NCI-H748 treated with DMSO at 0.1 percent for 48 hours (cell line): Measurements from ENCODE around the gene LRRC8C.
A peak's percentile ranks its signal among the peaks of the same experiment; 100 is the strongest.
"Not testable (repeated sequence)": the region's sequence is repeated elsewhere in the genome, so short reads cannot be mapped to it uniquely, and the experiment has no call there.

Experiments used
- DNase-seq: peaks from one replicate; lab custom pipeline; 2025; lab: John Stamatoyannopoulos, UW

LRRC8C gene

DNA sequence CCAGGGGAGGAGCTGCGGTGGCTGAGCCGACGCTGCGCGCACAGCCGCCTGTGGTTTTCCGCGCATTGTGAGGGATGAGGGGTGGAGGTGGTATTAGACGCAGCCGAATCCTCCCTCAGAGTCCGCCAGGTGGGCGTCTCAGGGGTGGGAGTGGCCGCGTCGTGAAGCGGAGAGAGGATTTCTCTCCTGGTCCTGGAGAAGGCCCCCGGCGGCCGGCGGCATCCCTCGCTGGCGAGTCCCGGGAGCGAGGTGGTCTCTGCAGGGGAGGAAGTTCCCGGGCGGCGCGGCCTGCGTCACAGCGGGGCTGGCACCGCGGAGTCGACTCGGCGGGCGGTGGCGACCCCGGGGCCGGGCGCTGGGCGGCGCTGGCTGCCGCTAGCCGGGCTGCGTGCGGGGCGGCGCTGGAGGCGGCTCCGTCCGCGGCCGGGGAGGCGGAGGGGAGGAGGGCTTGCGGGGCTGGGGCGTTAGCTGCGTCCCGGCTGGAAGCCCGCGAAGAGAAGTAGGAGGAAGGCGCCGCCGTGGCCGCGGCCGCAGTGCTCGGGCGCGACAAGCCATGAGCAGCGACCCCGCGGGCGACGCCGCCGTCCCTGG, at the start of gene LRRC8C:
Gene LRRC8C, plus strand, starts transcription at position 464 of the 591 bp plus-strand sequence. CDS start 53,354 bp downstream, outside the sequence.
- peak; percentile 23 for DNase-seq

DNA sequence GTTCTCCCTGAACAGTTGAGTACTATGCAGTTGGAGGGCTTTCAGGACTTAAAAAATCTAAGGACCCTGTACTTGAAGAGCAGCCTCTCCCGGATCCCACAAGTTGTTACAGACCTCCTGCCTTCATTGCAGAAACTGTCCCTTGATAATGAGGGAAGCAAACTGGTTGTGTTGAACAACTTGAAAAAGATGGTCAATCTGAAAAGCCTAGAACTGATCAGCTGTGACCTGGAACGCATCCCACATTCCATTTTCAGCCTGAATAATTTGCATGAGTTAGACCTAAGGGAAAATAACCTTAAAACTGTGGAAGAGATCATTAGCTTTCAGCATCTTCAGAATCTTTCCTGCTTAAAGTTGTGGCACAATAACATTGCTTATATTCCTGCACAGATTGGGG, 48.7 kb upstream of the LRRC8C start:
- DNase-seq, result no peak

DNA sequence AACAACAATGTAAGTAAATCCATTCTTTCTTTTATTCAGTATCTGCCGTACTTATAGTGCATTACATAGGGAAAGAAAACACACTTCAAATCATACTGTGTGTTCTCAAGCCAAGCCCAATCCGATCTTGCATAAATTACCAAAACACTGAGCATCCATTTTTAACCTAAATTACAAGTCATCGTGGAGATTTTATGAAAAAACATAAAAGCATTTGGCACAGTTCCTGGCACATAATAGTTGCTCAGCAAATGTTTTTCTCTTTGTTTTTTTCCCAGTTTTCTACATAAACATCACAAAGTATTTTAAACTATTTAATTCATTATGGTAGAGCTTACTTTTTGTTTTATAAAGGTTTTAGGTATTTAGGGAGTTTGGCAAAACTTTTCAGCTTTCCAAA, 48.1 kb upstream of the LRRC8C start:
- no peak for DNase-seq

DNA sequence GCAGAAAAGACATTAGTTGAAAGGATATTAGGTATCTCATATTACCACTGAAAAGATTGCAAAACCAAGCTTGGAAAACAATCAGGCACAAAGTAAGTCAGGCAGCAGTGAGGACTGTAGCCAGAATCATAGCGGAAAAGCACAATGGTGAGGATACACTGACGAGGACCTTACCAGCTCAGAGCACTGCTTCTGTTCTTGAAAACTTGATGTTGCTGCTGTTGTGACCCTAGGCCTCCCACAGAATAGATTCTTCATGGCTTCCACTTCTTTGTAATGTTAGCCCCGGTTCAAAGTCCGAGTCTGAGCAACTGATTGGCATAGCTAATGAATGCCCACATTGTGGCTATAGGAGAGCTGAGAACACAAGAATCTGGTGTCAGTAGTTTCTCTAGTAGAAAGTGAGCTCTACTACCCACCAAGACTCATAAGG, 45.2 kb upstream of the LRRC8C start:
- DNase-seq, result no peak

DNA sequence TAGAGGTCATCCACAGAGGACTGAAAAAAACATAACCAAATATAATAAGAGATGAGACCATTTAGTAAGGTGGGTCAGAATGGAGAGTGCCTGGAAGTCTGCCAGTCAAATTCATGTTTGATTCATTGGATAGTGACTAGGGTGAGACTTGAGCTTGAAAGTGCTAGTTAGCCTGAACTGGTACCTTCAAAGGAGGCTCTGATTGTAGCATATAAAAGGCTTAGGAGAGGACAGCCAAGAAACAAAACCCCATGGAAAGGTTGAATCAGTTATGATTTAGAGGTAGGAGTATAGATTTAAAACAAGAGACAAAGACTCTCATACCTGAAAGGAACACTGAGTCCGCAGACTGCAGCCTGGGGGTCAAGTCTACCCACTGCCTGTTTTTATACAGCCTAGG, 44.4 kb upstream of the LRRC8C start:
- DNase-seq, result no peak

DNA sequence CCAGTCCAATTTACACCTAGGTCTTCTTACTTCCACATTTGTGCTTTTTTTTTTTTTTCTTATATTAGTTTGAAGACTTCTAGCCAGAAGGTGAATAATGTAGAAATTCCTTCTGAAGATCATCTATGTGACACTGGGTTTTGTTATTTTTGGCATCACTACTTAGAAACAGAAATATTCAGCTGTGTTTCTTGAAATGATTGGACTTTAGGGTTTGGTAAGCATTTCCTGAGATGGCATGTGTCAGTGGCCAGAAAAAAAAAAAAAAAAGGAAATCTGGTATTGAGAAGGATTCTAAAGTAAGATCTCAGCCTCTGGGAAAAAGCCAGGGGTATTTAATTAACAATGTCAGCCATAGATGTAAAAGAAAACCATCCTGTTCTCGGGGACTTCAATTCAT, 43.4 kb upstream of the LRRC8C start:
- DNase-seq, result no peak

DNA sequence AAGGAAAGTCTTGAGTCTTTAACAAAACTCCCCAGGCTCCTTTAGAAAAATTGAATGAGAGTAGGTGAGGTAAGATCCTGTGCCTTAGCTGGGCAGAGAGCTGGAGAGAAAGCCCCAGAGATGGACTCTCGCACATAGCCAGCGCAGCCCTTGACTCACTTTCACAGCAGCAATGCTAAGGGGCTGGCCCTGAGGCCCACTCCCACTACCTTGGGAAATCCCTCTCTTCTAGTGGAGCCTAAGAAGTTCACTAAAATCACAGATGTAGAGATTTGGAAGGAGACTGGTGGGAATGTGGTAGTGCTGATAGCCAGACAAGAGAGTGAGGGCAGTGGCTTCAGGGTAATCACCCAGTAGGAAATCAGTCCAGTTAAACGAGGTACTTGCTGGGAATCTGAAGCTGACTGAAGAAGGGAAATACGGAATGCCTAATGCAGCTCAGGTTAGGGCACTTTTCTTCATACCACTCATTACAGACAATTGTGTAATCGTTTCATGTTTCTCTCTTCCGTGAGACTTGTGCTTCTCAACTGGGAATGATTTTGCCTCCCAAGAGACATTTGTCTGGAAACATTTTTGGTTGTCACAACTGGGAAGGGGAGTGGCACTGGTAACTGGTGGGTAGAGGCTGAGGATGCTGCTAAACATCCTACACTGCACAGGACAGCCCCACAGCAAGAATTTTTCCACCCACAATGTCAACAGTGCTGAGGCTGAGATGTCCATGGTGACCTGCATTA, 42.4 kb upstream of the LRRC8C start:
- no peak for DNase-seq

DNA sequence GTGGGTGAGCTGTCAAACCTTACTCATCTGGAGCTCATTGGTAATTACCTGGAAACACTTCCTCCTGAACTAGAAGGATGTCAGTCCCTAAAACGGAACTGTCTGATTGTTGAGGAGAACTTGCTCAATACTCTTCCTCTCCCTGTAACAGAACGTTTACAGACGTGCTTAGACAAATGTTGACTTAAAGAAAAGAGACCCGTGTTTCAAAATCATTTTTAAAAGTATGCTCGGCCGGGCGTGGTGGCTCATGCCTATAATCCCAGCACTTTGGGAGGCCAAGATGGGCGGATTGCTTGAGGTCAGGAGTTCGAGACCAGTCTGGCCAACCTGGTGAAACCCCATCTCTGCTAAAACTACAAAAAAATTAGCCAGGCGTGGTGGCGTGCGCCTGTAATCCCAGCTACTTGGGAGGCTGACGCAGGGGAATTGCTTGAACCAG, 40.0 kb upstream of the LRRC8C start:
- not testable (repeated sequence) for DNase-seq

DNA sequence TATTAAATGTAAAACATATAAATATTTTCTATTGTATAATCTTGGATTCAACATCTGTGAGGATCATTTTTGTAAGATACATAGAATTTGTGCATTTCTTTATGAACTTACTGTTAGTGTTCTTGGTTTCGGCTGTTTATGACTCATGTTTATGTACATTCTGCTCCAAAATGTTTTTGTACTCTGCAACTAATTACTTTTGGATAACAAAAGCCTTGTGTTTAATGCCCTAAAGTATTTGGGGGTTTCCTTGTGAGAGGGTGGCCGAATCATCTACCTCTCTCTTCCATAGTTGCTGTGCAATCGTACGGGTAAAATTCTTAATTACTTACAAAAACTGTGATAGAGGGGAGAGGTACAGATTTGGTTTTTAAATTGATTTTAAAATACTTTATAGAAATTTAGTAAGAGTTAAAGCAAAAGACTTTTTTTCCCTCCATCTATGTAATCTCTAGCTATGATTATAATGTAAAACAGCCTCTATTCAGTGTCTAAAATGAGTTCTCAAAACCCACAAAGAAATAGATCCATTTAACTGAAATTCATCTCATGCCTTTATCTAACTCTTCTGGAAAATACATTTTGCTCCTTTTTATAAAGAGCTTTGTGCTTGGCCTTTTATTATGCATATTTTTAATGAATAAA, 38.7 kb upstream of the LRRC8C start:
- no peak for DNase-seq

DNA sequence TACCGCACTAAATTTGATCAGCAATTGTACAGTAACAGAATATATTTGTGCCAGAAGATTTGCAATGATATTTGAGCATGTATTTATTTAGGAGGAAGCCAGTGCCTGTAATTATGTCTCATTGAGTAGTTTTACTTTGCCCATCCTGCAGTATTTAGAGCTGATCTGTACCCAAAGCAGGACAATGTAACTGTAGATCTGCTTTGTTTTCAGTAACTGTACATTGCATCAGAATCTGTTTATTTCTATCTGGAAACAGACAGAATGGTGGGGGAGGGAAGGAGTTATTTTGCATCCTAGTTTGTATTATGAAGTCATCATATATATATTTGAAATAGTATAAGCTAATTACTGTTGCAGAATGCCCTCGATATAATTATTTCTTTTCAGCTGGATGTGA, 36.2 kb upstream of the LRRC8C start:
- DNase-seq, result no peak

DNA sequence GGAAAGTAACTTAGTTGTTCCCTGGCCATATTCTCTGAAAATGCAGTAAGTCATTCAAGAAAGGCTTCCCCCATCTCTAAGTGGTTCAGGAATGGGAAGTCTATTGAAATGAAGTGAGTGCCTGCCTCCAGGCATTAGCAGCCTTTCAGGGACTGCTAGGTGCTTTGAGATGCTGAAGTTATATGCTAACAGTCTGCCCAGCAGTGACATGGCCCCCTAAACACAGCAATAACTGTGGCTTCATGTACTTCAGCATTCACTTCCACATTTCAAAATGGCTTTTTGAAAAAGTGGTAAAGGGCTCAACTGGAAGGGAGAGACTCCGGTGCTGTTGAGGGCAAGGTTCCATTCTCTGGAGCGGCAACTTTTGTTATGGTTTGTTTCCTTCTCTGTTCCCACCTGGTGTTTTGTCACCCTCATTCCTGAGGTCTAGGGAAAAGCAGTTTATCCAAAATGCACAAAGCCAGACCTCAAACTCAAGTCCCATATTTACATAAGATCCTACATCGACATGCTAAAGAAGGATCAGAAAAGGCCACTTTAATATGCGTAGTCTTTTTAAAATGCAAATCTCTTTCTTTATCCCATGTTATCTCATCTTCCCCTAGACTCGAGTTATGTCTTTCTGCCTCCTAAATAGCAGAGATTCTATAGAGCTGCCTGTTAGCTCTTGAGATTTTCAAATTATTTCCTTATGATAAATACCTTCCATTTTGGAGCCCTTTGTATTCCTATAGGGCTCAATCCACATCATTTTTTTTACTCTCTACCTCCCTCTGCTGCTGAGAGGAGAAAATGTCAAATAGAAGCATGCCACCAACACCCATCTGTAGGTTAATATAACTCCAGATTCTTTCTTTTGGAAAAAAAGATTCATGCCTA, 34.2 kb upstream of the LRRC8C start:
- no peak for DNase-seq

DNA sequence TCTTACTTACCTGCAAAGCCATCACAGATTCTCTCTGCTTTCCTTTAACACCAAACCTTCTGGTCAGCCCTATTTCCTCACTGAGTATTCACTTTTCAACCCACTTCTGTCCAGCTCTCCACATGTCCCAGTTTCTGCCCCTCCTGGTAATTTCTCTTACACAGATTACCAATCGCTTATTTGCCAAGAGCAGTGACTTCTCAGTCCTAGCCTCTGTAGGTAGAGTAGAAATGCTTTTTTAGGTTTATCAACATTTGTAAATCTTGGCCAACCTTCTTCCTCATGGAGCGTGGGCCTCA, 33.6 kb upstream of the LRRC8C start:
- DNase-seq, result no peak

DNA sequence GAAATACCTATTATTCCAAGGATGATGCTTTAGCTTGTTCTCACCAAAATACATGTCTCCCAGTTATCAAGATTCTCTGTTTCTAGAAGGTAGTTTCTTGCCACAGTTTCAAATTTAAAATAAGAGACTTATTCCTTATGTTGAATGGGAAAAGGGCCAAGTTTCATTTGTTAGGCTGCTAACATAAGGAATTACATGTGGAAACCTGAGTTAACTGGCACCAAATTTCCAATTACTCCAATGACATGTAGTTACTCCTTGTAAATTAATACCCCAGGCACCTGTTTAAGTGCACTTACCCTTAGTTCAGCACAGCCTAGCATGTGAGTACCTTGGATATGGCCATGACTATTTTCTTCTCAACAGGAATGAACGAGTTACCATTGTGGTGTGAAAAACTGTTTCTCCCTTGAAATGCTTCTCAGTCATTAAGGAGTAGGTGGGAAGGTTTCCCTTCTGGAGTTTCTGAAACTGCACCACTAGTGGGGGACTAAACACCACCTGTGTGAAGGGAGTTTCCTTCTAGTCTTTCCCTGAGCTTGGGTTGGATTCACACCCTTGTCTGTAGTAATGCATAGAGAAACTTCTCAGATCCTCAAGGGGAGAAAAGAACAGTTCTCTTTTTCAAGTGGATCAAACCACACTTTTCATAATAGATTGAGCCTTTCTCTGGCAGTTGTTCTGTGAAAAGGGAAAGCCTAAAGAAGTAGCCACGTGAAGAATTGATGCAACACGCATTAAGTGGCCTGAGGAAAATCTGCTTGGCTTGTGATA, 32.3 kb upstream of the LRRC8C start:
- DNase-seq, result no peak

DNA sequence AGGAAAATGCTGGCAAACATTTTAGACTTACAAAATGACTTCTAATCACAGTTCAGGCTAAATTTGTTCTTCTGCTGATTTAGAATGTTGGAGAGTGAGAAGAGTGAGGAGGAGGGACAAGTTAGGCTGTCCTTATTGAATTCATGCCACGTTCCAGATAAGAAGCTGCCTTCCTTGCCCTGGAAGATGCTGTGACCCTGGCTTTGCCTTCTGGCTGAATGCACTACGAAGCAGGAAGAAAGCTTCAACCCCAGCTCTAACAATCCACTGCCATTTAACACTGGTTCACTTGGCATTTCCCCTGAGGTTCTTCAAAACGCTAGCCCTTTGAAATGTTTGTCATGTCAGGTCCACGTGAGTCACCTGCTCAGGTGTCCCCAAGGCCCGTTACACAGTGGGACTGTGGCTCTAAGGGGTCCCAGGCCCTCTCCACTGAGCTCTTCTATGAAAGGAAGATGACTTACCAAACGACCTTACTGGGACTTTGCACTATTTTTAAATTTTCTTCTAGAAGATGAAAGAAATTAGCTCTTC, 30.0 kb upstream of the LRRC8C start:
- no peak for DNase-seq

DNA sequence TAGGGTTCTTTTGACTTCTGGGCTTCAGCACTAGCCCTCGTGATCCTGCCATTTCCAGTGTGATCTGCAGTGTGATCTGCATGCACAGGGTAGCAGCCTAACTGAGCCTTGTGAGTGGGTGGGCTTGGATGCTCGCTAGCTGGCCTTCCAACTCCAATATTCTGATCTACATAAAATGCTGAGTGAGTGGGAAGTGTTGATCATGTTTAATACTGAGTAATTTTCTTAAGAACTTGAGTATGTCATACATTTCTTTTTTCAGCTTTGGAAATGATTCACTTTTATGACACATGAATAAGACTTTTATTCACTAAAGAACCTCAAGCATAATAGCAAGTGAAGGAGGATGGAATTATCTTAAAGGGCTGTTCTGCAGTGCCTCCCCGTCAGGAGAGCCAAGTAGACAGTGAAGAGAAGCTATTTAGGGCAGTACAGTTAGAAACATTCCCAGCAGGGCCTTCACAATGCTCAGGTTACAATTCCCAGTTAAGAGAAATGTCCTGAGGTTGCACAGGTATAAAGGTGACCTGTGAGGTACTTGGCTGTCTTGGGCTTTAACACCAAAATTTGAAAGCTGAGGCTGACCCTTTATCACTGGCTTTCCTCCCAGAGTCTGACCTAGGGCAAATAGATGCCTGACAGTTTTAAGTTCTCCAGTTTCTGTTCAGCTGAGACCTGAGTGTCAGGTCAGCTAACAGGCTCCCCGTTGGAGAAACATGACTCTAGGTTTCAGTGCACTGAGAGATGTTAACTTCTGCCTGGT, 29.1 kb upstream of the LRRC8C start:
- DNase-seq, result no peak

DNA sequence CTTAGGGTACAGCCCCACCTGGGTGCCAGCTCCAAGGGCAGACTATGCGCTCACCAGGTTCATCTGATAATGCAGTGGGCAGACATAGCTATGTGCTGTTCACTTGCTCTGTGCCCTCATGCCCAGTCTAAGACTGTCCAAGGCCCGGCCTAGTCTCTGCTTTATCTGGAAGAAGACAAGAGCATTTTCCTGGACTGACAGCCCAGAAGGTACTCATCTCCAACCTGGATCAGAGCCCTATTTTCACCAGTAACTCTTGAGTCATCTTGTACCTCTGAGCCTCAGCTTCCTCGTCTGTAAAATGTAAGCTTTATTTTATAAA, 28.5 kb upstream of the LRRC8C start:
- DNase-seq, result no peak

DNA sequence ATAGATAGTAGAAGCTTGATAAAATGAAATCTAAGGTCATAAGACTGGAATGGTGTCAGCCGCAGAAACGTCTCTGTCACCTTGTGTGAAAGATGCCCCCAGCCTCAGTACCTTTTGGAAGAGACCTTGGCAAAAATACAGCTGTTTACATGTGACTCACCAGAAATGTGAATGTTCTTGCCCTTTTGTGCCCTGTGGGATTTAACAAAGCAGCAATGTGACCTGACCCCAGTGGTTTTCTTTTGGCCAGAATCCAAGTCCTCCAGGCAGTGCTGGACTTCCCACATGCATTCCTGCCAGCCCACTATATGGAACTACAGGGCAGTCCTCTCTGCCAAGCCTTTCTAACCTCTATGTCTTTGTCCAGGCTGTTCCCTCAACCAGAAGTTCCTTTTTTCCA, 27.2 kb upstream of the LRRC8C start:
- no peak for DNase-seq

DNA sequence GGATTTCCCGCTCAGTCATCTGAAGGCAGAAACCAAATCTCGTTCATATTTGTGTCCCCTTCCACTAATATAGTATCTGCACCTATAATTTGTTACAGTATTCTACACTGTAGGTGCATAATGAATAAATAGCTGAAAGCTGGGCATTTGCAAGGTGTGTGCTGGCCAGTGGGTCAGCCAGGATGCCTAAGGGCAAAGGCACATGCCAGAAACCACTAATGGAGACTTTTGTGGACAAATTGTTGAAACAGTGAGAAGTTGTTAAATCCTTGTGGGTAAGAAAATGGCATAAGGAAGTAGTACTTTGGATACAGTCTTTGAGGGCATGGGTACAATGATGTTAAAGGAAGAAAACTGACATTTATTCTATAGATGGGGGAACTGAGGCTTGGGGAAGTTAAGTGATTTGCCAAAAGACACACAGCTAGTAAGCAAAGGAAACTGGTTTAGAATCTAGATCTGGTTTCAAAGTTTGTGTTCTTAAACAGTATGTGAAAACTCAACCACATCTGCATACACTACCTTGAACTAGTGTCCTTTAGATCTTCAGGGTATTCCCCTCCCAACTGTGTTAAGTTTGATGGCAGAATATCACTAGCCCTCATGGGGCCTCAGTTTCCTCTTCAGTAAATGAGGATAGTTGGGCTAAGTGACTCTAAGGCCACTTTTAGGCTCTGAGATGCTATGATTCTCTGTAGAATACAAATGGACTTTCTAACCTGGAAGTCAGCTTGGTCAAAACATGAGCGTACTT, 26.5 kb upstream of the LRRC8C start:
- no peak for DNase-seq

DNA sequence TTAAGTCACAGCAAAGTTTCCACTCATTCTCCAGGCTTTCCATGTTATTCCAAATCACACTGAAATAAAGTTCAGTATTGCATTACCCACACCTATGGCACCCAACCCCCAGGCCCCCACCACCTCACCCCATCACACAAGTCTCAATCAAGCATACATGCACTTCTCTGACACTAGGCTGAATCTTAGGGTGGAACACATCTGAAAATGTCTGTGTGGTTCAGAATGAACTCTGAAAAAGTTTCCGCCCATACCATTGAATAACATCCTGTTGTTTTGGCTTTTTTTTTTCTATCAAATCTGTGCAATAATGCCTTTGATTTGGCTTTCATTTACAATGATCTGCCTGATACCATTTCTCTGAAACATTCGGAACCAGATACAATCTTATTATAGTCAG, 25.8 kb upstream of the LRRC8C start:
- no peak for DNase-seq
